ENCODE data around the gene BIRC7. TPM values are rescaled to one million over a fixed set of nuclear protein-coding genes. Genes with fewer than 3 reads are reported as not detected.
A peak's percentile ranks its signal among the peaks of the same experiment; 100 is the strongest.

Gene BIRC7
- total RNA-seq, 1 donor from 2014 or later: 6.9 TPM

- Mint-ChIP-seq H3K4me1 (peaks cover 36% of the 10 kb centered on the region), H3K4me3 (no peak overlapping the region), H3K27me3 (ENCODE audit: low read depth) (peaks cover 3% of the 10 kb centered on the region), H3K9me3 (no peaks in the 10 kb centered on the region), H3K27ac (ENCODE audit: unreplicated experiment) (no peak overlapping the region), H3K36me3 (ENCODE audit: low read depth) (no peaks in the 10 kb centered on the region)
- no peak for TF ChIP-seq CTCF (conservative IDR thresholded peaks at IDR 0.05)
- DNase-seq (ENCODE audit: low read depth, low spot score): no peak
These were observed 9.4 kb upstream of the BIRC7 start for GRCh38 chr20:63226042-63226943.

- no peak for TF ChIP-seq CTCF (conservative IDR thresholded peaks at IDR 0.05)
- DNase-seq (ENCODE audit: low read depth, low spot score): no peak
- Mint-ChIP-seq H3K4me3 (no peak overlapping the region), H3K27ac (ENCODE audit: unreplicated experiment) (no peak overlapping the region), H3K27me3 (ENCODE audit: low read depth) (peaks cover 2% of the 10 kb centered on the region), H3K9me3 (no peaks in the 10 kb centered on the region), H3K36me3 (ENCODE audit: low read depth) (no peaks in the 10 kb centered on the region), H3K4me1 (peaks cover 46% of the 10 kb centered on the region)
These were observed 8.4 kb upstream of the BIRC7 start for GRCh38 chr20:63227260-63227659.

GRCh38 chr20:63228806-63229205, 6.9 kb upstream of the BIRC7 start:
- TF ChIP-seq CTCF (conservative IDR thresholded peaks at IDR 0.05): no peak
- Mint-ChIP-seq H3K4me1 (peaks cover 43% of the 10 kb centered on the region), H3K4me3 (no peak overlapping the region), H3K27me3 (ENCODE audit: low read depth) (no peaks in the 10 kb centered on the region), H3K9me3 (no peaks in the 10 kb centered on the region), H3K36me3 (ENCODE audit: low read depth) (no peaks in the 10 kb centered on the region), H3K27ac (ENCODE audit: unreplicated experiment) (no peak overlapping the region)
- no peak for DNase-seq (ENCODE audit: low read depth, low spot score)

- no peaks in the 10 kb centered on the region for H3K36me3 Mint-ChIP-seq (ENCODE audit: low read depth)
- H3K27ac Mint-ChIP-seq (ENCODE audit: unreplicated experiment): peak overlapping the region; percentile 90
- H3K9me3 Mint-ChIP-seq: no peaks in the 10 kb centered on the region
- peak; percentile 70 for DNase-seq (ENCODE audit: low read depth, low spot score)
- H3K4me1 Mint-ChIP-seq: peaks cover 43% of the 10 kb centered on the region
- H3K4me3 Mint-ChIP-seq: peak overlapping the region; percentile 33
- peak; percentile 64 for TF ChIP-seq CTCF (conservative IDR thresholded peaks at IDR 0.05)
- no peaks in the 10 kb centered on the region for H3K27me3 Mint-ChIP-seq (ENCODE audit: low read depth)
These were observed 4.9 kb upstream of the BIRC7 start for GRCh38 chr20:63230800-63231268.

GRCh38 chr20:63232235-63233060, 3.3 kb upstream of the BIRC7 start:
- H3K4me3 Mint-ChIP-seq: peak overlapping the region; percentile 31
- DNase-seq (ENCODE audit: low read depth, low spot score): no peak
- H3K4me1 Mint-ChIP-seq: peaks cover 57% of the 10 kb centered on the region
- H3K27me3 Mint-ChIP-seq (ENCODE audit: low read depth): peaks cover 2% of the 10 kb centered on the region
- H3K27ac Mint-ChIP-seq (ENCODE audit: unreplicated experiment): no peak overlapping the region
- TF ChIP-seq CTCF (conservative IDR thresholded peaks at IDR 0.05): no peak
- no peaks in the 10 kb centered on the region for H3K36me3 Mint-ChIP-seq (ENCODE audit: low read depth)
- no peaks in the 10 kb centered on the region for H3K9me3 Mint-ChIP-seq
